IPS-18a (cell line): ENCODE results near the gene C16orf87.

Source experiments
- H3K27ac ChIP-seq: one replicate; pipeline ENCODE4 v1.5.1; 2013; ENCODE audit warnings: low read length
- H3K27me3 ChIP-seq: one replicate; pipeline ENCODE4 v1.6.1; 2013; ENCODE audit warnings: mild to moderate bottlenecking, low read length; ENCODE audit not compliant: control insufficient read depth, insufficient read depth
- H3K36me3 ChIP-seq: one replicate; pipeline ENCODE4 v1.6.1; 2013; ENCODE audit warnings: low read depth, low read length; ENCODE audit not compliant: control insufficient read depth
- H3K4me1 ChIP-seq: one replicate; pipeline ENCODE4 v1.6.1; 2013; ENCODE audit warnings: low read depth, low read length; ENCODE audit not compliant: control insufficient read depth
- H3K4me3 ChIP-seq: one replicate; pipeline ENCODE4 v1.5.1; 2013; ENCODE audit warnings: low read length
- H3K9ac ChIP-seq: one replicate; pipeline ENCODE4 v1.6.1; 2013; ENCODE audit warnings: mild to moderate bottlenecking, low read length, moderate library complexity
- H3K9me3 ChIP-seq: one replicate; pipeline ENCODE4 v1.6.1; 2013; ENCODE audit warnings: low read depth, low read length; ENCODE audit not compliant: control insufficient read depth

Gene C16orf87

GRCh38 chr16:46772463-46772862, 58.5 kb downstream of the C16orf87 start:
- Histone ChIP-seq H3K4me1 (no peaks in the 10 kb centered on the region), H3K9me3 (no peaks in the 10 kb centered on the region), H3K36me3 (no peaks in the 10 kb centered on the region), H3K27me3 (no peaks in the 10 kb centered on the region), H3K4me3 (no peak overlapping the region), H3K27ac (no peak overlapping the region), H3K9ac (no peak overlapping the region)

GRCh38 chr16:46768809-46769208, 62.2 kb downstream of the C16orf87 start:
- H3K9ac ChIP-seq: no peak overlapping the region
- H3K27me3 ChIP-seq: no peaks in the 10 kb centered on the region
- H3K27ac ChIP-seq: no peak overlapping the region
- H3K9me3 ChIP-seq: no peaks in the 10 kb centered on the region
- H3K36me3 ChIP-seq: no peaks in the 10 kb centered on the region
- no peak overlapping the region for H3K4me3 ChIP-seq
- no peaks in the 10 kb centered on the region for H3K4me1 ChIP-seq

- Histone ChIP-seq H3K9ac (no peak overlapping the region), H3K4me3 (no peak overlapping the region), H3K27me3 (no peaks in the 10 kb centered on the region), H3K36me3 (no peaks in the 10 kb centered on the region), H3K27ac (no peak overlapping the region), H3K4me1 (no peaks in the 10 kb centered on the region), H3K9me3 (no peaks in the 10 kb centered on the region)
Measured at GRCh38 chr16:46765050-46765449, 65.9 kb downstream of the C16orf87 start.

GRCh38 chr16:46763147-46763546, 67.8 kb downstream of the C16orf87 start:
- Histone ChIP-seq H3K27ac (no peak overlapping the region), H3K4me3 (no peak overlapping the region)

GRCh38 chr16:46762583-46762982, 68.4 kb downstream of the C16orf87 start:
- no peaks in the 10 kb centered on the region for H3K9me3 ChIP-seq
- H3K36me3 ChIP-seq: no peaks in the 10 kb centered on the region
- no peak overlapping the region for H3K4me3 ChIP-seq
- H3K9ac ChIP-seq: no peak overlapping the region
- no peaks in the 10 kb centered on the region for H3K27me3 ChIP-seq
- H3K27ac ChIP-seq: no peak overlapping the region
- H3K4me1 ChIP-seq: no peaks in the 10 kb centered on the region

More at GRCh38 chr16:46763147-46763546, 67.8 kb downstream of the C16orf87 start:
- no peaks in the 10 kb centered on the region for H3K27me3 ChIP-seq
- H3K9me3 ChIP-seq: no peaks in the 10 kb centered on the region
- no peaks in the 10 kb centered on the region for H3K36me3 ChIP-seq
- no peaks in the 10 kb centered on the region for H3K4me1 ChIP-seq
- H3K9ac ChIP-seq: no peak overlapping the region

- H3K9ac ChIP-seq: no peak overlapping the region
- H3K4me1 ChIP-seq: no peaks in the 10 kb centered on the region
- H3K9me3 ChIP-seq: no peaks in the 10 kb centered on the region
- no peak overlapping the region for H3K4me3 ChIP-seq
- no peaks in the 10 kb centered on the region for H3K27me3 ChIP-seq
- H3K36me3 ChIP-seq: no peaks in the 10 kb centered on the region
- no peak overlapping the region for H3K27ac ChIP-seq
Measured at GRCh38 chr16:46759309-46759708, 71.7 kb downstream of the C16orf87 start.

GRCh38 chr16:46757339-46758050, 73.5 kb downstream of the C16orf87 start:
- no peaks in the 10 kb centered on the region for H3K9me3 ChIP-seq
- H3K9ac ChIP-seq: no peak overlapping the region
- no peaks in the 10 kb centered on the region for H3K36me3 ChIP-seq
- H3K4me3 ChIP-seq: no peak overlapping the region
- no peaks in the 10 kb centered on the region for H3K4me1 ChIP-seq
- no peaks in the 10 kb centered on the region for H3K27me3 ChIP-seq
- H3K27ac ChIP-seq: no peak overlapping the region

- H3K4me3 ChIP-seq: no peak overlapping the region
- no peaks in the 10 kb centered on the region for H3K27me3 ChIP-seq
- H3K36me3 ChIP-seq: no peaks in the 10 kb centered on the region
- no peak overlapping the region for H3K9ac ChIP-seq
- H3K9me3 ChIP-seq: no peaks in the 10 kb centered on the region
- no peaks in the 10 kb centered on the region for H3K4me1 ChIP-seq
- no peak overlapping the region for H3K27ac ChIP-seq
Measured at GRCh38 chr16:46756772-46757171, 74.2 kb downstream of the C16orf87 start.

GRCh38 chr16:46753015-46753414, 78.0 kb downstream of the C16orf87 start:
- Histone ChIP-seq H3K36me3 (no peaks in the 10 kb centered on the region), H3K4me3 (no peak overlapping the region), H3K27me3 (no peaks in the 10 kb centered on the region), H3K27ac (no peak overlapping the region), H3K9me3 (no peaks in the 10 kb centered on the region), H3K9ac (no peak overlapping the region), H3K4me1 (peaks cover 9% of the 10 kb centered on the region)

GRCh38 chr16:46751381-46751780, 79.6 kb downstream of the C16orf87 start:
- Histone ChIP-seq H3K4me1 (peaks cover 11% of the 10 kb centered on the region), H3K27ac (no peak overlapping the region), H3K9ac (no peak overlapping the region), H3K36me3 (no peaks in the 10 kb centered on the region), H3K9me3 (no peaks in the 10 kb centered on the region), H3K27me3 (no peaks in the 10 kb centered on the region), H3K4me3 (no peak overlapping the region)

- Histone ChIP-seq H3K4me1 (peaks cover 11% of the 10 kb centered on the region), H3K4me3 (no peak overlapping the region), H3K27ac (no peak overlapping the region), H3K36me3 (no peaks in the 10 kb centered on the region), H3K27me3 (no peaks in the 10 kb centered on the region), H3K9me3 (no peaks in the 10 kb centered on the region), H3K9ac (no peak overlapping the region)
Measured at GRCh38 chr16:46748775-46749705, 81.9 kb downstream of the C16orf87 start.
